Smooth muscle cell (in vitro differentiated cells): ENCODE data around the gene NELL1. TPM values are rescaled to one million over a fixed set of nuclear protein-coding genes. Genes with fewer than 3 reads are reported as not detected.

Experiments used
- DNase-seq: peaks from one replicate; lab custom pipeline; 2025; ENCODE audit not compliant: unreplicated experiment; lab: John Stamatoyannopoulos, UW
- H2AFZ ChIP-seq: fragments of 200-600 bp; sonication (generic); 2 replicates; pipeline ENCODE4 v1.6.0; 2016; ENCODE audit warnings: antibody characterized with exemption, low read depth, mild to moderate bottlenecking
- H3F3A ChIP-seq: fragments of 200-600 bp; sonication (generic); 2 replicates; pipeline ENCODE4 v1.6.0; 2017; ENCODE audit warnings: antibody characterized with exemption, low read depth
- H3K27ac ChIP-seq: fragments of 200-600 bp; sonication (generic); 2 replicates; pipeline ENCODE4 v1.5.1; 2016; ENCODE audit warnings: low read depth, mild to moderate bottlenecking
- H3K27me3 ChIP-seq: fragments of 200-600 bp; sonication (generic); 2 replicates; pipeline ENCODE4 v1.6.1; 2016; ENCODE audit warnings: low read depth, mild to moderate bottlenecking
- H3K36me3 ChIP-seq: fragments of 200-600 bp; sonication (generic); 2 replicates; pipeline ENCODE4 v1.5.1; 2016; ENCODE audit warnings: low read depth
- H3K4me1 ChIP-seq: fragments of 200-600 bp; sonication (generic); 2 replicates; pipeline ENCODE4 v1.5.1; 2016; ENCODE audit warnings: low read depth
- H3K4me2 ChIP-seq: fragments of 200-600 bp; sonication (generic); 2 replicates; pipeline ENCODE4 v1.6.0; 2016; ENCODE audit warnings: mild to moderate bottlenecking
- H3K4me3 ChIP-seq: fragments of 200-600 bp; sonication (generic); 2 replicates; pipeline ENCODE4 v1.5.1; 2016; ENCODE audit warnings: mild to moderate bottlenecking
- H3K79me2 ChIP-seq: fragments of 200-600 bp; sonication (generic); 2 replicates; pipeline ENCODE4 v1.6.0; 2016; ENCODE audit warnings: low read depth, mild to moderate bottlenecking
- H3K9ac ChIP-seq: fragments of 200-600 bp; sonication (generic); 2 replicates; pipeline ENCODE4 v1.6.0; 2016; ENCODE audit warnings: low read depth
- H3K9me3 ChIP-seq: fragments of 200-600 bp; sonication (generic); replicated peaks from 2 replicates; pipeline ENCODE4 v1.5.1; 2016; ENCODE audit warnings: low read depth
- H4K20me1 ChIP-seq: fragments of 200-600 bp; sonication (generic); 2 replicates; pipeline ENCODE4 v1.6.0; 2016; ENCODE audit warnings: low read depth
- CTCF ChIP-seq: fragments of 200-600 bp; sonication (generic); IDR thresholded peaks from 2 replicates; pipeline ENCODE4 v1.5.1; 2017; ENCODE audit warnings: borderline replicate concordance, mild to moderate bottlenecking, antibody characterized with exemption; ENCODE audit not compliant: insufficient read depth, poor library complexity, severe bottlenecking
- WGBS: methylation state at CpG from one replicate; pipeline ENCODE4 v1.1.7; 2016; ENCODE audit warnings: low lambda C conversion rate; 5-methylcytosine and 5-hydroxymethylcytosine counted together
- polyA plus RNA-seq: library from polyadenylated mRNA; unstranded; fragments of >200 nt; fragmentation: Nextera tagmentation; extraction: Ambion mirVana; gene quantifications from 2 replicates; pipeline ENCODE4 v1.2.1, GENCODE V29; 2016
- total RNA-seq: library from RNA; depleted of rRNA; stranded (reverse); fragments of >200 nt; gene quantifications from 2 replicates; pipeline ENCODE4 v1.2.3, GENCODE V29; 2014

NELL1 gene
- total and polyA plus RNA-seq, 2 experiments from 2014 or later = not detected

- DNase-seq = no peak
- Histone ChIP-seq H3K9me3 (no peaks in the 10 kb centered on the region), H3K4me3 (no peak overlapping the region), H3K4me2 (no peak overlapping the region), H3K27ac (no peak overlapping the region), H3K36me3 (no peaks in the 10 kb centered on the region), H3K4me1 (no peaks in the 10 kb centered on the region), H2AFZ (no peak overlapping the region), H3K9ac (no peak overlapping the region), H3F3A (no peaks in the 10 kb centered on the region), H3K79me2 (no peaks in the 10 kb centered on the region), H4K20me1 (no peaks in the 10 kb centered on the region), H3K27me3 (no peaks in the 10 kb centered on the region)
- no peak for TF ChIP-seq CTCF
- WGBS = 91% methylated on average over 1 of the region's 1 CpG
Observed at GRCh38 chr11:21179770-21180169, 510.4 kb downstream of the NELL1 start.

- no peak overlapping the region for H2AFZ ChIP-seq
- no peak overlapping the region for H3K4me2 ChIP-seq
- H4K20me1 ChIP-seq = no peaks in the 10 kb centered on the region
- H3K79me2 ChIP-seq = no peaks in the 10 kb centered on the region
- no peaks in the 10 kb centered on the region for H3K9me3 ChIP-seq
- H3K9ac ChIP-seq = no peak overlapping the region
- H3K36me3 ChIP-seq = no peaks in the 10 kb centered on the region
- WGBS = 79% methylated on average over 3 of the region's 3 CpGs
- no peaks in the 10 kb centered on the region for H3F3A ChIP-seq
- H3K4me3 ChIP-seq = no peak overlapping the region
- no peaks in the 10 kb centered on the region for H3K4me1 ChIP-seq
- H3K27me3 ChIP-seq = no peaks in the 10 kb centered on the region
- DNase-seq = no peak
- no peak overlapping the region for H3K27ac ChIP-seq
- no peak for TF ChIP-seq CTCF
Observed at GRCh38 chr11:21180182-21180581, 510.8 kb downstream of the NELL1 start.

- Histone ChIP-seq H3K4me1 (no peaks in the 10 kb centered on the region), H3K36me3 (no peaks in the 10 kb centered on the region), H3K4me2 (no peak overlapping the region), H3K27ac (no peak overlapping the region), H3K27me3 (no peaks in the 10 kb centered on the region), H3K9ac (no peak overlapping the region), H3K9me3 (no peaks in the 10 kb centered on the region), H3K4me3 (no peak overlapping the region), H4K20me1 (no peaks in the 10 kb centered on the region), H3K79me2 (no peaks in the 10 kb centered on the region), H3F3A (no peaks in the 10 kb centered on the region), H2AFZ (no peak overlapping the region)
- no peak for TF ChIP-seq CTCF
- no peak for DNase-seq
Observed at GRCh38 chr11:21185959-21186358, 516.6 kb downstream of the NELL1 start.

GRCh38 chr11:21190181-21190580 lies 520.8 kb downstream of the NELL1 start:
- TF ChIP-seq CTCF = no peak
- Histone ChIP-seq H4K20me1 (no peaks in the 10 kb centered on the region), H3K9ac (no peak overlapping the region), H3K27me3 (no peaks in the 10 kb centered on the region), H3K4me1 (no peaks in the 10 kb centered on the region), H3K4me2 (no peak overlapping the region), H3F3A (no peaks in the 10 kb centered on the region), H3K79me2 (no peaks in the 10 kb centered on the region), H3K36me3 (no peaks in the 10 kb centered on the region), H3K4me3 (no peak overlapping the region), H2AFZ (no peak overlapping the region), H3K27ac (no peak overlapping the region), H3K9me3 (no peaks in the 10 kb centered on the region)
- WGBS = 88% methylated on average over 3 of the region's 3 CpGs
- no peak for DNase-seq
